ENCODE measurements around the gene PTPN1. TPM values are rescaled to one million over a fixed set of nuclear protein-coding genes. Genes with fewer than 3 reads are reported as not detected.

The PTPN1 gene
- polyA plus RNA-seq, 1 donor: 32.1 TPM

- DNase-seq: no peak
These were observed 2.1 kb downstream of the PTPN1 start for GRCh38 chr20:50512323-50512722.

- no peak for DNase-seq
These were observed 3.2 kb downstream of the PTPN1 start for GRCh38 chr20:50513169-50514034.

- no peak for DNase-seq
These were observed 3.8 kb downstream of the PTPN1 start for GRCh38 chr20:50514035-50514337.

GRCh38 chr20:50514750-50515149 is 4.6 kb downstream of the PTPN1 start:
- DNase-seq: no peak

- DNase-seq: no peak
These were observed 5.4 kb downstream of the PTPN1 start for GRCh38 chr20:50515471-50516106.

- DNase-seq: no peak
These were observed 6.2 kb downstream of the PTPN1 start for GRCh38 chr20:50516180-50516934.

- no peak for DNase-seq
These were observed 7.0 kb downstream of the PTPN1 start for GRCh38 chr20:50516935-50517816.

- no peak for DNase-seq
These were observed 7.6 kb downstream of the PTPN1 start for GRCh38 chr20:50517817-50518154.

- DNase-seq: no peak
These were observed 8.1 kb downstream of the PTPN1 start for GRCh38 chr20:50518270-50518721.

GRCh38 chr20:50519036-50519762 is 9.0 kb downstream of the PTPN1 start:
- DNase-seq: no peak

- no peak for DNase-seq
These were observed 10.2 kb downstream of the PTPN1 start for GRCh38 chr20:50520222-50520880.

GRCh38 chr20:50521221-50522052 is 11.3 kb downstream of the PTPN1 start:
- DNase-seq: no peak

GRCh38 chr20:50522053-50522674 is 12.0 kb downstream of the PTPN1 start:
- DNase-seq: no peak

- DNase-seq: no peak
These were observed 13.5 kb downstream of the PTPN1 start for GRCh38 chr20:50523552-50524167.

- no peak for DNase-seq
These were observed 15.5 kb downstream of the PTPN1 start for GRCh38 chr20:50525681-50526080.

- DNase-seq: no peak
These were observed 16.3 kb downstream of the PTPN1 start for GRCh38 chr20:50526403-50526989.

- DNase-seq: no peak
These were observed 17.0 kb downstream of the PTPN1 start for GRCh38 chr20:50527068-50527605.

- no peak for DNase-seq
These were observed 17.9 kb downstream of the PTPN1 start for GRCh38 chr20:50528129-50528528.
